Lung microvascular endothelial cell (primary cell): Measurements from ENCODE around the gene TRIB2. TPM values are rescaled to one million over a fixed set of nuclear protein-coding genes. Genes with fewer than 3 reads are reported as not detected.
A peak's percentile ranks its signal among the peaks of the same experiment; 100 is the strongest.
"Not testable (repeated sequence)": the region's sequence is repeated elsewhere in the genome, so short reads cannot be mapped to it uniquely, and the experiment has no call there.

ENCODE experiments used
- DNase-seq, 2 donors: peaks; one replicate each; pipeline versions ENCODE4 v3.0.0 to v3.0.0-alpha.2; 2010; ENCODE audit warnings: low read depth in 2 of 2
- total RNA-seq: library from RNA; depleted of rRNA; stranded (reverse); fragments of >200 nt; gene quantifications from 2 replicates; pipeline ENCODE4 v1.2.1, GENCODE V29; 2014

Gene TRIB2
- 49.5 and 129 TPM in 2 replicates for total RNA-seq

GRCh38 chr2:12716282-12717190 lies at the start of gene TRIB2:
Gene TRIB2 (plus strand): TSS chr2:12716936. CDS start chr2:12718308, 1,372 bp downstream.
- DNase-seq, result peak; percentile 91 to 95

- no peak for DNase-seq
These were observed 47.7 kb upstream of the TRIB2 start for GRCh38 chr2:12669036-12669435.

- peak; percentile 44 to 62 for DNase-seq
These were observed 43.9 kb upstream of the TRIB2 start for GRCh38 chr2:12672711-12673315.

- peak in 1 of 2 donors; percentile 40 for DNase-seq
These were observed 42.0 kb upstream of the TRIB2 start for GRCh38 chr2:12674644-12675328.

GRCh38 chr2:12675352-12675795 lies 41.4 kb upstream of the TRIB2 start:
- DNase-seq, result peak in 1 of 2 donors; percentile 86

GRCh38 chr2:12675801-12676200 lies 40.9 kb upstream of the TRIB2 start:
- peak in 1 of 2 donors; percentile 88 for DNase-seq

- DNase-seq, result no peak
These were observed 40.0 kb upstream of the TRIB2 start for GRCh38 chr2:12676771-12677170.

GRCh38 chr2:12678186-12678585 lies 38.5 kb upstream of the TRIB2 start:
- DNase-seq, result no peak

- peak in 1 of 2 donors; percentile 14 for DNase-seq
These were observed 37.1 kb upstream of the TRIB2 start for GRCh38 chr2:12679550-12680072.

GRCh38 chr2:12680115-12680514 lies 36.6 kb upstream of the TRIB2 start:
- DNase-seq, result not testable (repeated sequence)

- no peak for DNase-seq
These were observed 34.7 kb upstream of the TRIB2 start for GRCh38 chr2:12682017-12682416.

GRCh38 chr2:12683457-12684100 lies 33.2 kb upstream of the TRIB2 start:
- no peak for DNase-seq

- DNase-seq, result no peak
These were observed 32.2 kb upstream of the TRIB2 start for GRCh38 chr2:12684471-12684936.

- DNase-seq, result no peak
These were observed 31.6 kb upstream of the TRIB2 start for GRCh38 chr2:12685145-12685544.

GRCh38 chr2:12685956-12686355 lies 30.8 kb upstream of the TRIB2 start:
- no peak for DNase-seq

- DNase-seq, result no peak
These were observed 29.9 kb upstream of the TRIB2 start for GRCh38 chr2:12686708-12687283.

- no peak for DNase-seq
These were observed 28.6 kb upstream of the TRIB2 start for GRCh38 chr2:12688091-12688490.

- DNase-seq, result no peak
These were observed 27.8 kb upstream of the TRIB2 start for GRCh38 chr2:12688893-12689292.

GRCh38 chr2:12693509-12693908 lies 23.2 kb upstream of the TRIB2 start:
- DNase-seq, result no peak

- DNase-seq, result no peak
These were observed 21.6 kb upstream of the TRIB2 start for GRCh38 chr2:12694990-12695774.
